GM12872 (cell line): ENCODE measurements around the gene BAZ2B.

ENCODE experiments used
- TF ChIP-seq, protein P1 (sequence below): IDR thresholded peaks from 3 replicates; pipeline ENCODE4 v1.5.1; 2011; ENCODE audit warnings: low read depth, mild to moderate bottlenecking, low read length, moderate library complexity; ENCODE audit not compliant: insufficient read depth

BAZ2B gene

DNA sequence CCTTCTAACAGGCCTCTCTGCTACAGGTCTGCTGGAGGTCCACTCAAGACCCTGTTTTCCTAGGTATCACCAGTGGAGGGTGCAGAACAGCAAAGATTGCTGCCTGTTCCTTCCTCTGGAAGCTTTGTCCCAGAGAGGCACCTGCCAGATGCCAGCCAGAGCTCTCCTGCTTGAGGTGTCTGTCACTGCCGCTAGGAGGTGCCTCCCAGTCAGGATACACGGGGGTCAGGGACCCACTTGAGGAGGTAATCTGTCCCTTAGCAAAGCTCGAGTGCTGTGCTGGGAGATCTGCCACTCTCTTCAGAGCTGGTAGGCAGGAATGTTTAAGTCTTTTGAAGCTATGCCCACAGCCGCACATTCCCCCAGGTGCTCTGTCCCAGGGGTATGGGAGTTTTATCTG lies 140.6 kb downstream of the BAZ2B start:
- TF ChIP-seq, protein P1, sequence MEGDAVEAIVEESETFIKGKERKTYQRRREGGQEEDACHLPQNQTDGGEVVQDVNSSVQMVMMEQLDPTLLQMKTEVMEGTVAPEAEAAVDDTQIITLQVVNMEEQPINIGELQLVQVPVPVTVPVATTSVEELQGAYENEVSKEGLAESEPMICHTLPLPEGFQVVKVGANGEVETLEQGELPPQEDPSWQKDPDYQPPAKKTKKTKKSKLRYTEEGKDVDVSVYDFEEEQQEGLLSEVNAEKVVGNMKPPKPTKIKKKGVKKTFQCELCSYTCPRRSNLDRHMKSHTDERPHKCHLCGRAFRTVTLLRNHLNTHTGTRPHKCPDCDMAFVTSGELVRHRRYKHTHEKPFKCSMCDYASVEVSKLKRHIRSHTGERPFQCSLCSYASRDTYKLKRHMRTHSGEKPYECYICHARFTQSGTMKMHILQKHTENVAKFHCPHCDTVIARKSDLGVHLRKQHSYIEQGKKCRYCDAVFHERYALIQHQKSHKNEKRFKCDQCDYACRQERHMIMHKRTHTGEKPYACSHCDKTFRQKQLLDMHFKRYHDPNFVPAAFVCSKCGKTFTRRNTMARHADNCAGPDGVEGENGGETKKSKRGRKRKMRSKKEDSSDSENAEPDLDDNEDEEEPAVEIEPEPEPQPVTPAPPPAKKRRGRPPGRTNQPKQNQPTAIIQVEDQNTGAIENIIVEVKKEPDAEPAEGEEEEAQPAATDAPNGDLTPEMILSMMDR, result no peak

DNA sequence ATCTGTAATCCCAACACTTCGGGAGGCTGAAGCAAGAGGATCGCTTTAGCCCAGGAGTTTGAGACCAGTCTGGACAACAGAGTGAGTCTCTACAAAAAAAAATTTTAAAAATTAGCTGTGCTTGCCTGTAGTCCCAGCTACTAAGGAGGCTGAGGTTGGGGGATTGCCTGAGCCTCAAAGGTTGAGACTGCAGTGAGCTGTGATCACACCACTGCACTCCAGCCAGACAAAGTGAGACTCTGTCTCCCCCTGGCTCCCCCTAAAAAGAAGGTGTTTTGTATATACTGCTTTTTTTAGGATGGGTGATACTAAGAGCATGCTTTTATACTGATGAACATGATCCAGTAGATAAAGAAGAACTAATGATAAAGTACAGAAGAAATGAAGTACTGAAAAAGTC lies 145.0 kb downstream of the BAZ2B start:
- TF ChIP-seq, protein P1, result no peak

DNA sequence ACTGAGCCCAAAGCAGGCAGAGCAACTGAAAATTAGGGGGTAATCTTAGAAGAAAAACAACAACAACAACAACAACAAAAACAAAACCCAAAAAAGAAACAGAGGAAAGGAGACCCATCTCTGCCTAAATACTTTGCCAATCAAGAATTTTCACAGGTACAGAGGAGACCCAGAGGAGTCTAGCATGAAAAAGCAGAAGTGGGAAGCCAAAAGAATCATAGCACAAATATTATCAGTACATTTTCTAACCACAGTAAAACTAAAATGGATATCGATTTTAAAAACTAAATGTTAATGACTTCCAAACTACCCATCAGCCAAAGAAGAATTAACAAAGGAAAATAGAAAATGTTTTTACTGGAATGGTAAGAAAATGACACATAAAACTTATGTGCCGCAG lies 148.1 kb downstream of the BAZ2B start:
- TF ChIP-seq, protein P1, result no peak

DNA sequence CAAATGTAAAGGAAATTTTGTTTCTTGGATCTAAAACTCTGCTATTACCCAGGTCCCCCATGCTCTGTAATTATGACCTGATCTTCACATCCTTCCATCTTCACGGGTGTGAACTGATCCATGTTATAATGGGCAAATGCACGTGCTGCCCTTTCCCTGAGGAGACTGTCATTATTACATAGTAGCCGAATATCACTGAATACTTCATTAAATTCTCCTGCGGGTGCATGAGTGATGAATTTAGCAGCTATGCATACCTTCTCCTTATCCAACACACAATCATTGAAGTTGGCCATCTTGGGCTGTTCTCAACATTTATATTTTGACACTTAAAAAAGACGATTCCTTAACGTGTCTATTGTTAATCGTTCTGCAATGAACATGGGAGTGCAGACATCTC lies 153.4 kb downstream of the BAZ2B start:
- TF ChIP-seq, protein P1, result no peak

DNA sequence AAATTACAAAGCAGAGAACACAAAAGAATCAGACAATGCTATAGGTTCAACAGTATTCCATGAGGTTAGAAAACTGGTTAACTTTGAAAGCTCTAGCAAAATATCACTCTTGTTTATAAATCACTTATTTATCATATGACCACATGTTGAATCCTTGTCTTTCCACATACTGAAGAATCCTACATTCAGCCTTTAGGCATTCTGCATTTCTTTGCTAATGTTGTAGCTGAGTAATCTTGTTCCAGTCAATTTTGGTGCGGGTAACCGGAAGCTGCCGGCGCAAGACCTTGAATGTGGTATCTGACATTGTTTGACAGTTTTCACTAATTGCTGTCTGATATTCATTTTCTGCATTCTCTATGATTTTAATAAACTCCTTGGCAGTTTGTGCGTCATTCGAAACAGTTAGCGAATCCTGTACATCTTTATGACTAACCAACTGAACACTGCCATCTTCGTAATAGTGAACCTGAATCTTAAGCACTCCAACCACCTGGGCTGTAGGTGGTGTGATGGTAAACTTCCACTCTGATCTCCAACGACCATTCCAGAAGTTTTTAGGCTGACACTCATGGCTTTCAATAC lies 154.1 kb downstream of the BAZ2B start:
- TF ChIP-seq, protein P1, result no peak

DNA sequence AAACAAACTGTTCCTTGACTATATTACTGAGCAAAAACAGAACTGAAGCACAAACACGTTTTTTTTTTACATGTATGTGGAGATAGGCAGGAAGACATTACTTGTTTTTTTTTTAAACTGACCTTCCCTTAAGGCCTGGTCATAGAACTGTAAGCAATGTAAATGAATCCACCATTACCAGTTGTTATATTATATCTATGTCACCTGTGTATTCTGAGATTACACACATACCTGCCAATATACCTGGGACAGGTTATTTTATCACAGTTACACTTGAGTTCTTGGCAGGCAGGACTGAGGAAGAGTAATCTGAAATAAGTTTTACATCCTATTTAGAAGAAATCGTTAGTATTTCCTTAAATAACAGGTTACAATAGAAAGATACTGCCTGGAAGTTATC lies 155.3 kb downstream of the BAZ2B start:
- TF ChIP-seq, protein P1, result no peak

DNA sequence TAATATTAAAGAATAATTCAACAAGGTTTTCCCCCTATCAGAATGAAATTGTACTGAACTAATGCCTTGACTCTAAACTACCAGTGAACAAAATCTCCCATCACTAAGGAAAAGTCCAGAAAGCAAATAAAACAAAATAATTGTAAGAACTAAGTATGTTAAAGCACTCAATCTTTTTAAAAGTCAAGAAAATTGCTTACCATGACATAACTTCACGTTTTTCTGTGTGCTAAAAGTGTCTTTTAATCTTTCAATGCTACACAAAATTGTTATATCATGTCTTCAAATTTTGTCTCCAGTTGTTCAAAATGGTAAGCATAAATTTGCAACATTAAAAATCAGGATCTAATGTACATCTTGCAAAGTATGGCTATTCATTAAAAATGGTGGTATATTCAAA lies 156.1 kb downstream of the BAZ2B start:
- TF ChIP-seq, protein P1, result no peak
